Measurements from ENCODE around the gene PARP12. TPM values are rescaled to one million over a fixed set of nuclear protein-coding genes. Genes with fewer than 3 reads are reported as not detected.

PARP12 gene
- total and polyA plus RNA-seq, 2 of the 8 experiments (the other 6 are each of a cell fraction or from before 2014, with no cell fraction given) = 9.0 to 21.5 TPM

- Histone ChIP-seq H2BK5ac (ENCODE audit: low read depth, low read length) (no peak overlapping the region), H2BK120ac (replicated peaks; ENCODE audit: low read depth, low read length) (no peak overlapping the region), H3K4ac (replicated peaks; ENCODE audit: insufficient read length, low read depth, low read length) (no peak overlapping the region), H2AK5ac (ENCODE audit: low read depth, low read length) (no peak overlapping the region), H3K18ac (ENCODE audit: extremely low read depth, low read length) (no peak overlapping the region), H3K14ac (ENCODE audit: insufficient read length) (no peak overlapping the region), H3K79me2 (ENCODE audit: control insufficient read depth in 1 of 2, insufficient read depth in 2 of 2, low read length in 2 of 2) (no peaks in the 10 kb centered on the region), H3K27ac (ENCODE audit: low read depth, low read length) (no peak overlapping the region), H3K4me2 (ENCODE audit: insufficient read depth in 1 of 2, low read depth in 2 of 2, low read length in 2 of 2) (no peak overlapping the region), H3K27me3 (replicated peaks in 1 of 4; ENCODE audit: control insufficient read depth in 3 of 4, extremely low read depth in 1 of 4, insufficient read depth in 3 of 4, low read length in 3 of 4) (no peaks in the 10 kb centered on the region), H4K20me1 (replicated peaks in 1 of 2; ENCODE audit: control insufficient read depth in 1 of 2, insufficient read depth in 2 of 2, low read length in 2 of 2) (no peaks in the 10 kb centered on the region), H2BK20ac (ENCODE audit: low read length) (no peak overlapping the region), H3K4me3 (ENCODE audit: extremely low read depth in 1 of 4, insufficient read depth in 2 of 4, low read depth in 3 of 4, low read length in 4 of 4) (no peak overlapping the region), H3K9me3 (ENCODE audit: insufficient read depth in 2 of 2, low read depth in 1 of 2, low read length in 1 of 2) (no peaks in the 10 kb centered on the region), H3K79me1 (ENCODE audit: low read depth, low read length) (0 out of 2 replicates have a peak, but pooled peaks cover 2% of the 10 kb centered on the region), H3K36me3 (ENCODE audit: control insufficient read depth in 2 of 4, insufficient read depth in 4 of 4, low read length in 3 of 4) (no peaks in the 10 kb centered on the region), H3K23ac (ENCODE audit: insufficient read length) (no peak overlapping the region), H3K9ac (replicated peaks in 1 of 4; ENCODE audit: extremely low read depth in 1 of 4, low read depth in 3 of 4, low read length in 3 of 4) (no peak overlapping the region), H4K8ac (ENCODE audit: extremely low read depth, insufficient read depth, low read length) (no peak overlapping the region), H4K5ac (ENCODE audit: insufficient read length, low read depth, low read length) (no peak overlapping the region), H2AFZ (ENCODE audit: low read length) (no peak overlapping the region), H3K56ac (replicated peaks; ENCODE audit: insufficient read length, low read depth, low read length) (no peak overlapping the region), H2BK15ac (ENCODE audit: low read length) (no peak overlapping the region), H3K23me2 (ENCODE audit: low read depth, low read length) (no peaks in the 10 kb centered on the region), H3K4me1 (replicated peaks in 1 of 4; ENCODE audit: control insufficient read depth in 3 of 4, insufficient read depth in 4 of 4, low read length in 3 of 4) (no peaks in the 10 kb centered on the region), H2BK12ac (ENCODE audit: low read depth, low read length) (no peak overlapping the region), H4K91ac (replicated peaks; ENCODE audit: insufficient read length, low read length) (no peak overlapping the region)
- POLR2A ChIA-PET (ENCODE audit: partially characterized antibody) = interaction anchor here (0.9 kb wide), 1 partner anchor 180 kb away, joined by 4 read pairs; no protein-coding TSS in a partner anchor
- 83% methylated on average over 1 of the region's 1 CpG; no CpG with 5 or more reads in 1 of the 2 experiments for WGBS, 2 experiments (ENCODE audit: extremely low coverage in 1 of 2, insufficient coverage in 1 of 2, insufficient read length in 1 of 2, insufficient replicate concordance in 2 of 2, low coverage in 1 of 2, low lambda C conversion rate in 2 of 2, missing lambda C conversion rate in 1 of 2)
- TF ChIP-seq JUN (IDR thresholded peaks at IDR 0.05; ENCODE audit: low read depth, low read length) (no peak), SIRT6 (IDR thresholded peaks at IDR 0.05; ENCODE audit: low read length) (no peak), HDAC2 (IDR thresholded peaks at IDR 0.05; ENCODE audit: borderline replicate concordance in 1 of 2, low read depth in 2 of 2, low read length in 2 of 2) (no peak), NANOG (IDR thresholded peaks at IDR 0.05; ENCODE audit: insufficient read depth, low read depth, low read length, poor library complexity, severe bottlenecking) (no peak), SP4 (IDR thresholded peaks at IDR 0.05; ENCODE audit: low read length) (no peak), CTCF (IDR thresholded peaks at IDR 0.05; ENCODE audit: control extremely low read depth in 1 of 3, insufficient read depth in 1 of 3, low read depth in 1 of 3, low read length in 3 of 3) (no peak), POLR2AphosphoS5 (IDR thresholded peaks at IDR 0.05; ENCODE audit: low read depth, low read length) (no peak), TAF1 (IDR thresholded peaks at IDR 0.05; ENCODE audit: low read depth, low read length) (no peak), NRF1 (IDR thresholded peaks at IDR 0.05; ENCODE audit: low read depth, low read length) (no peak)
- TF ChIP-seq, protein P1, sequence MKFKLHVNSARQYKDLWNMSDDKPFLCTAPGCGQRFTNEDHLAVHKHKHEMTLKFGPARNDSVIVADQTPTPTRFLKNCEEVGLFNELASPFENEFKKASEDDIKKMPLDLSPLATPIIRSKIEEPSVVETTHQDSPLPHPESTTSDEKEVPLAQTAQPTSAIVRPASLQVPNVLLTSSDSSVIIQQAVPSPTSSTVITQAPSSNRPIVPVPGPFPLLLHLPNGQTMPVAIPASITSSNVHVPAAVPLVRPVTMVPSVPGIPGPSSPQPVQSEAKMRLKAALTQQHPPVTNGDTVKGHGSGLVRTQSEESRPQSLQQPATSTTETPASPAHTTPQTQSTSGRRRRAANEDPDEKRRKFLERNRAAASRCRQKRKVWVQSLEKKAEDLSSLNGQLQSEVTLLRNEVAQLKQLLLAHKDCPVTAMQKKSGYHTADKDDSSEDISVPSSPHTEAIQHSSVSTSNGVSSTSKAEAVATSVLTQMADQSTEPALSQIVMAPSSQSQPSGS (IDR thresholded peaks at IDR 0.05; ENCODE audit: low read length) = no peak
- no peak for DNase-seq (ENCODE audit: low read depth in 1 of 2, low spot score in 2 of 2)
- CTCF ChIA-PET (ENCODE audit: partially characterized antibody) = interaction anchor here (1.2 to 2.2 kb wide), 2 partner anchors 12 kb away, joined by 4 to 6 read pairs; no protein-coding TSS in a partner anchor
- FAIRE-seq = no peak
Measured at GRCh38 chr7:140029072-140029471, 33.7 kb downstream of the PARP12 start.

Data from H1 (cell line).